ENCODE measurements around the gene PPP2CA. TPM values are rescaled to one million over a fixed set of nuclear protein-coding genes. Genes with fewer than 3 reads are reported as not detected.
A peak's percentile ranks its signal among the peaks of the same experiment; 100 is the strongest.

PPP2CA gene
- total and polyA plus RNA-seq, 9 of the 15 experiments (the other 6 are each of a cell fraction or from before 2014, with no cell fraction given): 23.0 to 257 (median 109) TPM

DNA sequence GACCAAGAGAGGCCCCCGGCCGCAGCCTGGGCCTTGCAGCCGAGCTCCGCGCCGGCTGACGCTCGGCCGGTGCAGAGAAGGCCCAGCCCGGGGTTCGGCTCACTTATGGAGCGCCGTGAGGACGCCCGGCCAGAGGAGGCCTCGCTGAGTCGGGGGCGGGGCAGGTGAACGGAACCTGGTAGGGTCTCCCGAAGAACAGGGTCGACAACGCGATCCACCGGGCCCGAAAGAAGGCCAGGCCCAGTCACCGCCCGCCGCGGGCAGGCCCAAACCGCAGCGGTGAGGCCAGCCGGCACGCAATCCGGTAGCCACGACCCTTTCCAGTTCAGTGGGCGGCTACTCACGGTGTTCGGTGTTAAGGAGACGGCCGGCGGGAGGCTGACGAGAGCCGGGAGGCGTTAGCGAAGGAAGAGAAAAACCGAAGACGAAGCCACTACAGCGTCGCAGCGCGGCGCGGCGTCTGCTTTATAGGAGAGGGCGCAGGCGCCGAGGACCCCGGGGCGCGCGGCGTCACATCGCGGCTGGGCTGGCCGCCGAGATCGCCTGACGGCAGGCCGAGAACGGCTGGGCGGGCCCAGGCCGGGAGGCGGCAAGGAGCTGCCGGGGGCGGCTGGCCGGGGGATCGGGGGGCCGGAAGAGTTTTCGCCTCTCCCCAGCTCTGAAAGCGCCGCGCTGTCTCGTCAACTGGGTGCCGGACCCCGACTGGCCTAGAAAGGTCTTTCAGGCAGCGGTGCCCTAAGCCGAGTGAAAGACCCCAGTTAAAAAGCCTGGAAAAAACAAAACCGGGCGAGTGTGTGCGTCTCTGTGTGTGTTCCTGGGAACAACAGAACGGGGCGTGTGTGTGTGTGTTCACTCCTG, 49.1 kb downstream of the PPP2CA start, which contains the start of gene SKP1 (continued):
- TF ChIP-seq POLR2AphosphoS5 (IDR thresholded peaks at IDR 0.05; ENCODE audit: control insufficient read depth, insufficient read depth, low read depth, low read length) (peak; percentile 98), BMI1 (IDR thresholded peaks at IDR 0.05; ENCODE audit: low read length) (no peak), SREBF1 (IDR thresholded peaks at IDR 0.05; ENCODE audit: borderline replicate concordance, low read depth, low read length) (no peak), CCAR2 (IDR thresholded peaks at IDR 0.05; ENCODE audit: low read depth, low read length) (no peak), TGIF2 (CRISPR knock-in tag; IDR thresholded peaks at IDR 0.05) (peak; percentile 77), SIN3A (IDR thresholded peaks at IDR 0.05; ENCODE audit: borderline replicate concordance in 2 of 2, control insufficient read depth in 1 of 2, low read depth in 2 of 2, low read length in 2 of 2) (peak; percentile 59 to 69; a peak in 3 of 4 replicates), STAT5A (IDR thresholded peaks at IDR 0.05; ENCODE audit: borderline replicate concordance, low read length) (no peak), NUFIP1 (IDR thresholded peaks at IDR 0.05; ENCODE audit: partially characterized antibody) (no peak), TCFL5 (CRISPR knock-in tag; conservative IDR thresholded peaks at IDR 0.05) (no peak), GTF2F1 (IDR thresholded peaks at IDR 0.05; ENCODE audit: low read depth, low read length) (peak; percentile 98), ZNF740 (CRISPR knock-in tag; IDR thresholded peaks at IDR 0.05) (no peak; the same call in 1 of the 2 replicates), ZNF740 (tag; IDR thresholded peaks at IDR 0.05) (peak in 1 of 2 experiments; percentile 68; a peak in 2 of 4 replicates), GTF2A2 (tag; IDR thresholded peaks at IDR 0.05) (peak; percentile 93), TOE1 (IDR thresholded peaks at IDR 0.05; ENCODE audit: borderline replicate concordance) (peak; percentile 54; the same call in 1 of the 2 replicates), TOE1 (CRISPR knock-in tag; IDR thresholded peaks at IDR 0.05; ENCODE audit: borderline replicate concordance, low read depth) (peak; percentile 97; the same call in 1 of the 2 replicates), ZSCAN29 (IDR thresholded peaks at IDR 0.05) (peak; percentile 73; the same call in 1 of the 2 replicates)

Data from K562 (cell line).